ENCODE data around the gene SNRPB2. TPM values are rescaled to one million over a fixed set of nuclear protein-coding genes. Genes with fewer than 3 reads are reported as not detected.

Gene SNRPB2
- polyA plus RNA-seq, 3 donors: 22.1 to 64.0 (median 44.1) TPM

DNA sequence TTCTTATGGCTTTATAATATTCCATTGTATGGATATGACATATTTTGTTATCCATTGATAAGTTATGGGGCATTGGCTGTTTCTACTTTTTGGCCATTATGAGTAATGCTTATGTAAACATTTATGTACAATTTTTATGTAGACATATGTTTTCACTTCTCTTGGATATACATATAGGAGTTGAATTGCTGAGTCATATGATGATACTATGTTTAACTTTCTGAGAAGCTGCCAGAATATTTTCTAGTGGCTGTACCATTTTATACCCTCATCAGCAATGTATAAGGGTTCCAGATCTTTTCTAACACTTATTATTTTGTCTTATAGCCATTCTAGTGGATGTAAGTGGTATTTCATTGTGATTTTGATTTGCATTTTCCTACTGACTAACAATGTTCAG lies 41.4 kb downstream of the SNRPB2 start:
- no peak overlapping the region for H3K27ac ChIP-seq (ENCODE audit: low read depth, low read length)

DNA sequence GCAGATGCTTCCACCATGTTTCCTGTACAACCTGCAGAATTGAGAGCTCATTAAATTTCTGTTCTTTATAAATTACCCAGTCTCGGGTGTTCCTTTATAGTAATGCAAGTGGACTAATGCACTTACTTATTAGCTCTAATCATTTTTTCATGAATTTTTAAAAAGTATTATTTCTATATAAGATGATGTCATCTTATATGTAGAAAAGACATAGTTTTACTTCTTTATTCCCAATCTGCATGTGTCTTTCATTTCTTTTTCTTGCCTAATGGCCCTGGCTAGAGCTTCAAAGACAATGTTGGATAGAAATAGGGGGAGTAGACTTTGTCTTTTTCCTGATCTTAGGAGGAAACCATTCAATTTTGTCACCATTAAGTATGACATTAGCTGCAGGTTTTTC lies 46.1 kb downstream of the SNRPB2 start:
- 45 to 78% (median 60%) methylated on average over 1 of the region's 1 CpG for WGBS, 3 donors
- no peak overlapping the region for H3K27ac ChIP-seq (ENCODE audit: low read depth, low read length)

DNA sequence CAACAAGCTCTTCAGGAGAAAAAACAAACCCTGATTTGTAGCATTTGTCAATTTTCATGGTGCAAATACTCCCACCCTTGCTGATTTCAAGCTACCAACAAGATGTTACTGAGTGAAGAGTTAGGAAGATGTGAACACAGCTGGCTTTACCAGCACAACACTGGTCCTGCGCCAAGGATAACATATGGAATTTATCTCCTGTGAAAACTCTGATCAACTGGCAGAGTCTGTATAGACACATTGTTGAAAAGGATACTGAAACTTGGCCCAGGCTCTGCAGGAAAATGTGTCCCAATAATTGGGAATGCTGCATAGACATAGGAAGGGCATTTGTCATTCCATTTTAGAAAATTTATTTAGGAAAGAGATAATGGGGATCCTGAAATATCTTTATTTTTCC lies 47.3 kb downstream of the SNRPB2 start:
- 80 to 91% (median 86%) methylated on average over 1 of the region's 1 CpG for WGBS, 3 donors
- no peak overlapping the region for H3K27ac ChIP-seq (ENCODE audit: low read depth, low read length)

DNA sequence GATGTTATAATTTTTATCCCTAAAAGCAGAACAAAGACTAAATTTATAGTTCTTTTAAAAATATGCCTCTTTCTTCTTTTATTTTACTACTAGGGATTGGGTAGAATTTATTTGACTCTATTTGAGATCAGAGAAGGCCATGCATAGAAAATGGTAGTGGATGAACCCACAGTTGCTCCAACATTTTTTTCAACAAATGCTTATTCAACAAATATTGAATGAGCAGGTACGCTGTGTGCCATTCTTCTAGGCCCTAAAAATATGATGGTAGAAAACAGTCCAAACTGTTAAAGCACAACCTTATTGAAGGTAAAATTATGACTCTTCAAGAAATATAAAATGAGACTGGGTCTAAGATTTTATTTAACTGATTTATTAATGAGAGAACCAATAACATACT lies 48.3 kb downstream of the SNRPB2 start:
- no peak overlapping the region for H3K27ac ChIP-seq (ENCODE audit: low read depth, low read length)
- 90 to 98% (median 93%) methylated on average over 1 of the region's 1 CpG for WGBS, 3 donors

DNA sequence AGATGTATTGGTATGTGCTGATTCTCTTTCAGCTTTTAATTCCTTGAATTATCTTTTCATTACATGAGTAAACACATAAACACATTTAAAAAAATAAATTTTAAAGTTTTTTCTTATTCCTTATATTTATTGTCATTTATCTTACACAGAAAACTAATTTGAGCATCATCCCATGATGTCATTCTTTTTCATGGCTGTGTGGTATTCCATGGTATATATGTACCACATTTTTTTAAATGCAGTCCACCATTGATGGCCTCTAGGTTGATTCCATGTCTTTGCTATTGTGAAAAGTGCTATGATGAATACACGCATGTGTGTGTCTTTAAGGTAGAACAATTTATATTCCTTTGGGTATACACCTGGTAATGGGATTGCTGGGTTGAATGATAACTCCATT lies 51.7 kb downstream of the SNRPB2 start:
- WGBS, 3 donors: 93 to 98% (median 95%) methylated on average over 1 of the region's 1 CpG

DNA sequence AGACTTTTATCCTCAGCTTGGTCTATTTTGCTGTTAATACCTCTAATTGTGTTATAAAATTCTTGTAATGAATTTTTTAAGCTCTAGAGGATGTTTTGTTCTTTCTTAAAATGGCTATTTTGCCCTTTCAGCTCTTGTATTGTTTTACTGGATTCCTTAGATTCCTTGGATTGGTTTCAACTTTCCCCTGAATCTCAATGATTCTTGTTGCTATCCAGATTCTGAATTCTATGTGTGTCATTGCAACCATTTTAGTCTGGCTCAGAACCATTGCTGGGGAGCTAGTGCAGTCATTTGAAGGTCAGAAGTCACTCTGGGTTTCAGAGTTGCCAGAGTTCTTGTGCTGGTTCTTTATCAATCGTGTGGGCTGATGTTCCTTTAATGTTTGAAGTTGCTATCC lies 55.4 kb downstream of the SNRPB2 start:
- WGBS, 3 donors: 36 to 78% (median 72%) methylated on average over 1 of the region's 1 CpG
- no peak overlapping the region for H3K27ac ChIP-seq (ENCODE audit: low read depth, low read length)

More for the DNA sequence above, 51.7 kb downstream of the SNRPB2 start:
- no peak overlapping the region for H3K27ac ChIP-seq (ENCODE audit: low read depth, low read length)

Other genes with a start within 250 kb of the SNRPB2 start
- 1 to 10 TPM; 6.1 to 9.4 (median 8.7) TPM for gene KIF16B, start 156.6 kb upstream of the SNRPB2 start, polyA plus RNA-seq
- gene OTOR, start 18.3 kb downstream of the SNRPB2 start, polyA plus RNA-seq: not detected

All from adipose tissue (tissue), 3 donors.